MM.1S (cell line): ENCODE results near the gene FZR1.

ENCODE experiments used
- DNase-seq: peaks from one replicate; pipeline ENCODE4 v3.0.0-alpha.2; 2015
- H2AFZ ChIP-seq: fragments of 300-600 bp; sonication (generic); 2 replicates; pipeline ENCODE4 v1.6.0; 2016; ENCODE audit warnings: antibody characterized with exemption, low read length
- H3F3A ChIP-seq: fragments of 300-600 bp; sonication (generic); 2 replicates; pipeline ENCODE4 v1.6.1; 2016; ENCODE audit warnings: mild to moderate bottlenecking, antibody characterized with exemption, low read length, moderate library complexity, mixed read lengths; ENCODE audit not compliant: insufficient read depth
- H3K27ac ChIP-seq: fragments of 300-600 bp; sonication (generic); 2 replicates; pipeline ENCODE4 v1.5.1; 2016; ENCODE audit warnings: mild to moderate bottlenecking, low read length
- H3K27me3 ChIP-seq: fragments of 300-600 bp; sonication (generic); replicated peaks from 2 replicates; pipeline ENCODE4 v1.6.0; 2016; ENCODE audit warnings: low read length; ENCODE audit not compliant: insufficient read depth
- H3K36me3 ChIP-seq: fragments of 300-600 bp; sonication (generic); replicated peaks from 2 replicates; pipeline ENCODE4 v1.6.1; 2016; ENCODE audit warnings: mild to moderate bottlenecking, low read length, mixed read lengths; ENCODE audit not compliant: insufficient read depth
- H3K4me1 ChIP-seq: fragments of 300-600 bp; sonication (generic); 2 replicates; pipeline ENCODE4 v1.6.1; 2016; ENCODE audit warnings: low read length, mixed read lengths
- H3K4me2 ChIP-seq: fragments of 300-600 bp; sonication (generic); 2 replicates; pipeline ENCODE4 v1.6.0; 2016; ENCODE audit warnings: low read depth, low read length
- H3K4me3 ChIP-seq: fragments of 300-600 bp; sonication (generic); 2 replicates; pipeline ENCODE4 v1.5.1; 2016; ENCODE audit warnings: low read length, mixed read lengths
- H3K79me2 ChIP-seq: fragments of 300-600 bp; sonication (generic); 2 replicates; pipeline ENCODE4 v1.6.1; 2016; ENCODE audit warnings: mixed run types, low read length, mixed read lengths
- H3K9ac ChIP-seq: fragments of 300-600 bp; sonication (generic); 2 replicates; pipeline ENCODE4 v1.6.1; 2016; ENCODE audit warnings: low read length, mixed read lengths
- H3K9me2 ChIP-seq: fragments of 300-600 bp; sonication (generic); replicated peaks from 2 replicates; pipeline ENCODE4 v1.6.1; 2016; ENCODE audit warnings: mild to moderate bottlenecking, low read length, mixed read lengths; ENCODE audit not compliant: insufficient read depth
- H3K9me3 ChIP-seq: fragments of 300-600 bp; sonication (generic); replicated peaks from 2 replicates; pipeline ENCODE4 v1.6.1; 2016; ENCODE audit warnings: mild to moderate bottlenecking, low read length, mixed read lengths; ENCODE audit not compliant: insufficient read depth
- H4K20me1 ChIP-seq: fragments of 300-600 bp; sonication (generic); 2 replicates; pipeline ENCODE4 v1.6.1; 2016; ENCODE audit warnings: mild to moderate bottlenecking, low read length, moderate library complexity, mixed read lengths; ENCODE audit not compliant: insufficient read depth
- CTCF ChIP-seq: fragments of 300-600 bp; sonication (generic); IDR thresholded peaks from 2 replicates; pipeline ENCODE4 v1.5.1; 2016; ENCODE audit warnings: antibody characterized with exemption, low read length, mixed read lengths
- EZH2 ChIP-seq: fragments of 300-600 bp; sonication (generic); optimal IDR thresholded peaks from 2 replicates; pipeline ENCODE3; 2017; ENCODE audit warnings: low read depth, mild to moderate bottlenecking, antibody characterized with exemption, low read length, mixed read lengths
- EZH2phosphoT487 ChIP-seq: fragments of 300-600 bp; sonication (generic); IDR thresholded peaks from 2 replicates; pipeline ENCODE4 v1.6.1; 2018; ENCODE audit warnings: antibody characterized with exemption, low read length

Gene FZR1

GRCh38 chr19:3463714-3464586, 42.2 kb upstream of the FZR1 start:
- no peaks in the 10 kb centered on the region for H3K36me3 ChIP-seq
- H2AFZ ChIP-seq, result no peak overlapping the region
- TF ChIP-seq EZH2phosphoT487 (no peak), CTCF (no peak), EZH2 (no peak)
- H3K4me1 ChIP-seq, result peaks cover 4% of the 10 kb centered on the region; the same call in 1 of the 2 replicates
- no peak overlapping the region for H3K27ac ChIP-seq
- no peak overlapping the region for H3K9ac ChIP-seq
- H3K79me2 ChIP-seq, result no peaks in the 10 kb centered on the region
- peaks cover 79% of the 10 kb centered on the region for H3K27me3 ChIP-seq
- DNase-seq, result no peak
- H4K20me1 ChIP-seq, result no peaks in the 10 kb centered on the region
- H3F3A ChIP-seq, result no peaks in the 10 kb centered on the region
- H3K4me3 ChIP-seq, result no peak overlapping the region
- H3K9me3 ChIP-seq, result no peaks in the 10 kb centered on the region
- no peaks in the 10 kb centered on the region for H3K9me2 ChIP-seq
- no peak overlapping the region for H3K4me2 ChIP-seq

DNA sequence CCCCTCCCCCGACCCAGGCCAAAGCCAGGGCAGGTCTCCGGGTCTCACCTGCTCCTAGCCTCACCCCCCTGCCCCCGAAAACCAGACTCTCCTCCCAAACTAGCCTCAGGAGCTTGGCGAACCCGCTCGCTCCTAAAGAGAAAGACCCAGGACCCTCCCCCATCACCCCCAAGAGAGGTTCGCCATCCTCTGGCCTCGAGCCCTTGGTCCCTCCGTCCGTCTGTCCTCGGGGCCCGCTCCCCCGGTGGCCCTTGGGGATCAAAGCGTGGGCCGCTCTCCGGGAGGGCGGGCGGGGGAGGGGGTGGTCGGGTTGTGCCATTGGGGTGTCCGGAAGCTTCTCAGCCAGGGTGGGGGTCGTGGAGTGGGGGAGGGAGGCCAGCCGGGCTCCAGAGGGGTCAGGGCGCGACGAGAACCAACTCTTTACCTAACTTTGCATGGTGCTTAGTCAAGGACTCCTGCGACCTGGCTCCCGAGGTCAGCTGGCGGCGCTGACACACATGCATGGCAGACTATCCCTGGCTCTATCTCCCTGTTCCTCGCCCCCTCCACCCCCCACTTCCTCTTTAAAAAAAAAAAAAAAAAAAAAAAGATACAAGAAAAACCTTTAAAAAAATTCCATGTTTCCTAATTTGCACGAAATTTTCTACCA, 41.4 kb upstream of the FZR1 start:
- H3K9ac ChIP-seq, result no peak overlapping the region
- H3K27ac ChIP-seq, result no peak overlapping the region
- DNase-seq, result no peak
- peaks cover 81% of the 10 kb centered on the region for H3K27me3 ChIP-seq
- no peaks in the 10 kb centered on the region for H3K79me2 ChIP-seq
- no peaks in the 10 kb centered on the region for H3F3A ChIP-seq
- H3K9me3 ChIP-seq, result no peaks in the 10 kb centered on the region
- H3K4me3 ChIP-seq, result no peak overlapping the region
- no peaks in the 10 kb centered on the region for H4K20me1 ChIP-seq
- H3K36me3 ChIP-seq, result no peaks in the 10 kb centered on the region
- no peaks in the 10 kb centered on the region for H3K9me2 ChIP-seq
- no peak for TF ChIP-seq EZH2phosphoT487
- TF ChIP-seq EZH2, result no peak
- TF ChIP-seq CTCF, result no peak
- no peaks in the 10 kb centered on the region for H3K4me1 ChIP-seq
- H2AFZ ChIP-seq, result no peak overlapping the region
- no peak overlapping the region for H3K4me2 ChIP-seq

DNA sequence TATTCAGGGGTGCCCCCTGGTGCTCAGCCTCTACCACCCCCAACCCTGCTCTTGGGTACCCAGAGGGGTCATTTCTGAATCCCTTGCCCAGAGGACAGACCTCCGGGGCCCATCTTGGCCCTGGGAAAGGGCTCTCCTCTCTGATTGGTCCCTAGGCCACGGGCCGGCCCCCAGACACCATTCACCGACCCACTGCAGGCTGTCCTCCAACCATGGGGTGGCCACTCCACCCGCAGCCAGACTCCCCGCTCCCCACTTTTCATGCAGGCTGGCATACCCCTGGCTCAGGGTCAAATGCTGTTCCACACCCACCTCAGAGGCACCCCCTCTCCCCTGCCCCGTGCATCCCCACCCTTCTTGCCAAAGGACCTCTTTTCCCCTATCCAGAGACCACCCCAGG, 40.6 kb upstream of the FZR1 start:
- Histone ChIP-seq H3K4me2 (no peak overlapping the region), H3K36me3 (no peaks in the 10 kb centered on the region), H3K9ac (no peak overlapping the region), H3F3A (no peaks in the 10 kb centered on the region), H3K27me3 (peaks cover 81% of the 10 kb centered on the region), H3K9me3 (no peaks in the 10 kb centered on the region), H2AFZ (no peak overlapping the region), H3K9me2 (no peaks in the 10 kb centered on the region), H3K4me1 (no peaks in the 10 kb centered on the region), H3K4me3 (no peak overlapping the region), H4K20me1 (no peaks in the 10 kb centered on the region), H3K27ac (no peak overlapping the region), H3K79me2 (no peaks in the 10 kb centered on the region)
- no peak for DNase-seq
- TF ChIP-seq CTCF (no peak), EZH2phosphoT487 (no peak), EZH2 (no peak)
